ENCODE measurements around the gene ACSM6. TPM values are rescaled to one million over a fixed set of nuclear protein-coding genes. Genes with fewer than 3 reads are reported as not detected.

The ACSM6 gene
- total RNA-seq, 1 experiment from 2014 or later, result not detected

GRCh38 chr10:95169522-95169921 is 24.5 kb upstream of the ACSM6 start:
- Histone ChIP-seq H3K27me3 (ENCODE audit: insufficient read depth, low read length) (no peaks in the 10 kb centered on the region), H4K8ac (replicated peaks; ENCODE audit: insufficient read length, low read depth, low read length) (no peak overlapping the region), H3K27ac (ENCODE audit: insufficient read length, low read depth, low read length) (no peak overlapping the region), H2BK20ac (ENCODE audit: low read depth, low read length, poor library complexity, severe bottlenecking) (no peak overlapping the region), H2BK120ac (ENCODE audit: low read depth, low read length, poor library complexity, severe bottlenecking) (no peak overlapping the region), H2AK5ac (ENCODE audit: insufficient read length, low read length) (no peak overlapping the region), H4K91ac (ENCODE audit: insufficient read length, low read depth, low read length) (no peak overlapping the region), H4K20me1 (ENCODE audit: control insufficient read depth, insufficient read depth, insufficient read length) (no peaks in the 10 kb centered on the region), H3K9me3 (ENCODE audit: control insufficient read depth, low read depth, low read length) (no peaks in the 10 kb centered on the region), H3K4me1 (ENCODE audit: insufficient read depth, low read length) (no peaks in the 10 kb centered on the region), H3K79me1 (ENCODE audit: insufficient read depth, low read depth, low read length, poor library complexity, severe bottlenecking) (no peaks in the 10 kb centered on the region), H2AFZ (ENCODE audit: low read length) (no peak overlapping the region), H3K18ac (ENCODE audit: insufficient read length, low read depth, low read length) (no peak overlapping the region), H2BK5ac (ENCODE audit: insufficient read length, low read length) (no peak overlapping the region), H3K4ac (ENCODE audit: low read depth, low read length) (no peak overlapping the region), H3K79me2 (ENCODE audit: insufficient read depth, low read length) (no peaks in the 10 kb centered on the region), H2BK15ac (ENCODE audit: low read depth, low read length) (no peak overlapping the region), H3K14ac (ENCODE audit: insufficient read depth, low read length) (no peak overlapping the region), H3K4me2 (ENCODE audit: insufficient read depth, insufficient read length, low read length) (no peak overlapping the region), H2BK12ac (ENCODE audit: insufficient read length, low read depth, low read length) (no peak overlapping the region), H3K23ac (ENCODE audit: insufficient read length, low read depth, low read length) (no peak overlapping the region), H3K23me2 (ENCODE audit: insufficient read length, low read depth, low read length, poor library complexity, severe bottlenecking) (no peaks in the 10 kb centered on the region), H3T11ph (ENCODE audit: low read length) (no peak overlapping the region), H4K5ac (ENCODE audit: insufficient read length, low read depth, low read length) (no peak overlapping the region), H3K56ac (ENCODE audit: insufficient read length, low read depth, low read length) (no peak overlapping the region), H3K9ac (ENCODE audit: extremely low read depth, insufficient read length, low read length) (no peak overlapping the region)
- Mint-ChIP-seq H3K27ac (no peak overlapping the region), H3K4me3 (no peak overlapping the region), H3K27me3 (ENCODE audit: low read depth) (no peaks in the 10 kb centered on the region), H3K36me3 (ENCODE audit: insufficient read depth in 1 of 3, low read depth in 3 of 3) (peaks cover 4 to 18% (median 11%) of the 10 kb centered on the region in 3 experiments; a peak in 6 of 7 replicates), H3K9me3 (peaks cover 16 to 18% of the 10 kb centered on the region in 2 experiments), H3K4me1 (peaks cover 0 to 3% of the 10 kb centered on the region in 2 experiments; a peak in 2 of 4 replicates)
- no peak for TF ChIP-seq CTCF (conservative IDR thresholded peaks at IDR 0.05)
- WGBS (ENCODE audit: extremely low coverage, insufficient read length, low lambda C conversion rate), result no CpG with 5 or more reads among the region's 1 CpG
- no peak for DNase-seq
